ENCODE data around the gene PRKCE.

Gene PRKCE

GRCh38 chr2:45622336-45623075 lies 29.0 kb upstream of the PRKCE start:
- H3K27ac Mint-ChIP-seq = no peak overlapping the region
- no peak overlapping the region for H3K4me3 Mint-ChIP-seq
- no peak for DNase-seq (ENCODE audit: low spot score)
- peaks cover 9% of the 10 kb centered on the region for H3K27me3 Mint-ChIP-seq (ENCODE audit: low read depth)
- peaks cover 16% of the 10 kb centered on the region for H3K4me1 Mint-ChIP-seq (ENCODE audit: low read depth)
- no peaks in the 10 kb centered on the region for H3K36me3 Mint-ChIP-seq (ENCODE audit: low read depth)
- no peaks in the 10 kb centered on the region for H3K9me3 Mint-ChIP-seq

DNA sequence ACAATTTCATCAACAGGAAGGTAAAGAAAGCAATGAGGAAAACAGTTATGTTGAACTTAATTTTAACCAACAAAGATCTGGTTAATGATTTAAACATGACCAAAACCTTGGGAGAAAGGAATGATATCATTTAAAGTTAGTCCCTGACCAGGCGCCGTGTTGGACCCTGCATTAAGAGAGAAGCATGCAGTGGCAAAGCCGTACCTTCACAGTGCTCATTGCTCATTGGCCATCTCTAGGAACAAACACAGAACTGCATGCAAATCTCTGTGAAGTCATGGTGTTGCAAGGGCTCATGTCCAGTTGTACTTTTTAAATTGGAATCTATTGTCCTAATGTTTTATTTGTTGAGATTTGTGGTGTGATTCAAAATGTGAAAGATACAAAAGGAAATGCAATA lies 28.4 kb upstream of the PRKCE start:
- DNase-seq (ENCODE audit: low spot score) = no peak
- Mint-ChIP-seq H3K36me3 (ENCODE audit: low read depth) (no peaks in the 10 kb centered on the region), H3K9me3 (no peaks in the 10 kb centered on the region), H3K27ac (no peak overlapping the region), H3K4me3 (no peak overlapping the region), H3K27me3 (ENCODE audit: low read depth) (peaks cover 9% of the 10 kb centered on the region), H3K4me1 (ENCODE audit: low read depth) (peaks cover 16% of the 10 kb centered on the region)

DNA sequence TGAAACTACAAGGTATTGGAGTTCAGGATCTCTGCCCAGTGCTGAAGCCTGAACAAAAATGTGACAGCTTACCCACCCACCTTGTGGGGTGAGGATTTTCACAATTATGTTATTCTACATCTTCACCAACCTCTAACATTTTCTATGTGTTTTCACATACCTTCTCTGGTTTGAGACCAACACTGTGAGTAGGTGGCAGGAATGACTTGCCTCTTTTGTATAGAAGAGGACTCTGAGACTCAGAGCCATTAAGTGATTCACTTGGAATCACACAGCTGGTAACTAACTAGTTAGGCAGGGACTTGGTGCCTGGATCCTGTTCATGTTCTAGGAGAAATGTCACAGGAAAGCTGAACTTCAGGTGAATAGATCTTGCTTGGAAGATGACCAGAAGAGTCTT lies 25.7 kb upstream of the PRKCE start:
- no peak overlapping the region for H3K4me3 Mint-ChIP-seq
- no peaks in the 10 kb centered on the region for H3K9me3 Mint-ChIP-seq
- H3K36me3 Mint-ChIP-seq (ENCODE audit: low read depth) = no peaks in the 10 kb centered on the region
- peaks cover 16% of the 10 kb centered on the region for H3K4me1 Mint-ChIP-seq (ENCODE audit: low read depth)
- DNase-seq (ENCODE audit: low spot score) = no peak
- H3K27ac Mint-ChIP-seq = no peak overlapping the region
- H3K27me3 Mint-ChIP-seq (ENCODE audit: low read depth) = peaks cover 27% of the 10 kb centered on the region

GRCh38 chr2:45626387-45627221 lies 24.9 kb upstream of the PRKCE start:
- H3K4me3 Mint-ChIP-seq = no peak overlapping the region
- H3K27me3 Mint-ChIP-seq (ENCODE audit: low read depth) = peaks cover 34% of the 10 kb centered on the region
- no peak overlapping the region for H3K27ac Mint-ChIP-seq
- DNase-seq (ENCODE audit: low spot score) = no peak
- no peaks in the 10 kb centered on the region for H3K36me3 Mint-ChIP-seq (ENCODE audit: low read depth)
- no peaks in the 10 kb centered on the region for H3K9me3 Mint-ChIP-seq
- peaks cover 16% of the 10 kb centered on the region for H3K4me1 Mint-ChIP-seq (ENCODE audit: low read depth)

DNA sequence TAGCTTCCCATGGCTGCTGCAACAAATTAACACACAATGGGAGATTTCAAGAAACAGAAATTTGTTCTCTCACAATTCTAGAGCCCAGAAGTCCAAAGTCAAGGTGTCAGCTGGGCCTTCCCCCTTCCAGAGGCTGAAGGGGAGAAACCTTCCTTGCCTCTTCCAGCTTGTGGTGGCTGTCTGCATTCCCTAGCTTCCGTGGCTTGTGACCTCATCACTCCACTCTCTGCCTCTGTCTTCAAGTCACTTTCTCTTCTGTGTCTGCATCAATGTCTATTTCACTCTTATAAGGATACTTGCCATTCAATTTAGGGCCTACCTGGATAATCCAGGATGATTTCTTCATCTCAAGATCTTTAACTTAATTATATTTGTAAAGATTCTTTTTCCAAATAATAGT lies 23.6 kb upstream of the PRKCE start:
- Mint-ChIP-seq H3K4me3 (no peak overlapping the region), H3K27me3 (ENCODE audit: low read depth) (peaks cover 43% of the 10 kb centered on the region)
- no peak for DNase-seq (ENCODE audit: low spot score)

DNA sequence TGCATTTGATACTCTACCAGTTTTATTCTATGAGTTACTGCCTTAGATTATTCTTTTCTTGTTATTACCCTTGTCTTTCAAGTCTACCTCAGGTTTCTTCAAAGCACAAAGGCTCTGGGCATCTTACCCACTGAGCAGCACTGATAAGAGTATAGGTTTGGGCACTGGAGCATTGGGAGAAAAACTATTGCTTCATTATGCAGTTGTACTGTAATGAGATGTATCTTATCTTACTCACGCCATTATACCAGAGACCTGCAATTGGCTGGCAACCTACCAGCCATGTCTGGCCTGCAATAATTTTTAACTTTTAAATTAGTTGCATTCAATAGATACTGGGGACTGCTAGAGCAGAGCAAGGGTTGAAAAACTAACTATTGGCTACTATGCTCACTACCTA lies 21.5 kb upstream of the PRKCE start:
- H3K4me1 Mint-ChIP-seq (ENCODE audit: low read depth) = peaks cover 3% of the 10 kb centered on the region
- H3K36me3 Mint-ChIP-seq (ENCODE audit: low read depth) = no peaks in the 10 kb centered on the region
- H3K4me3 Mint-ChIP-seq = no peak overlapping the region
- H3K27ac Mint-ChIP-seq = no peak overlapping the region
- no peak for DNase-seq (ENCODE audit: low spot score)
- peaks cover 56% of the 10 kb centered on the region for H3K27me3 Mint-ChIP-seq (ENCODE audit: low read depth)
- H3K9me3 Mint-ChIP-seq = no peaks in the 10 kb centered on the region

More for the DNA sequence above, 23.6 kb upstream of the PRKCE start:
- H3K27ac Mint-ChIP-seq = no peak overlapping the region
- H3K36me3 Mint-ChIP-seq (ENCODE audit: low read depth) = no peaks in the 10 kb centered on the region
- peaks cover 6% of the 10 kb centered on the region for H3K4me1 Mint-ChIP-seq (ENCODE audit: low read depth)
- no peaks in the 10 kb centered on the region for H3K9me3 Mint-ChIP-seq

GRCh38 chr2:45631319-45631718 lies 20.2 kb upstream of the PRKCE start:
- no peaks in the 10 kb centered on the region for H3K9me3 Mint-ChIP-seq
- peaks cover 59% of the 10 kb centered on the region for H3K27me3 Mint-ChIP-seq (ENCODE audit: low read depth)
- DNase-seq (ENCODE audit: low spot score) = no peak
- no peak overlapping the region for H3K27ac Mint-ChIP-seq
- H3K36me3 Mint-ChIP-seq (ENCODE audit: low read depth) = no peaks in the 10 kb centered on the region
- H3K4me3 Mint-ChIP-seq = no peak overlapping the region
- no peaks in the 10 kb centered on the region for H3K4me1 Mint-ChIP-seq (ENCODE audit: low read depth)

GRCh38 chr2:45631955-45632354 lies 19.5 kb upstream of the PRKCE start:
- no peaks in the 10 kb centered on the region for H3K9me3 Mint-ChIP-seq
- H3K4me1 Mint-ChIP-seq (ENCODE audit: low read depth) = no peaks in the 10 kb centered on the region
- no peak overlapping the region for H3K27ac Mint-ChIP-seq
- no peak for DNase-seq (ENCODE audit: low spot score)
- H3K36me3 Mint-ChIP-seq (ENCODE audit: low read depth) = no peaks in the 10 kb centered on the region
- H3K27me3 Mint-ChIP-seq (ENCODE audit: low read depth) = peaks cover 59% of the 10 kb centered on the region
- H3K4me3 Mint-ChIP-seq = no peak overlapping the region

DNA sequence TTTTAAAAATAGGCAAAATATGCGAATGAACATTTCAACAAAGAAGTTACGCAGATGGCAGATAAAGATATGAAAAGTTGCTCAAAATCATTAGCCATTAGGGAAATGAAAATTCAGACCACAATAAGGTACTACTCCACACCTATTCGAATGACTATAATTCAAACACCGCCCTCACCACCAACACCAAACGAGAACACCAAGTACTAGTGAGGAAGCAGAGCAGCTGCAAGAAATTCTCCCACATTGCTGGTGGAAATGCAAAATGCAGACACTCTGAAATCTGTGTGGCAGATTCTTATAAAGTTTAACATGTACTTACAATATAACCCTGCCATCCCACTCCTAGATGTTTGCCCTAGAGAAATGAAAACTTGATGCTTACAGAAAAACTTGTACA lies 17.3 kb upstream of the PRKCE start:
- Mint-ChIP-seq H3K9me3 (no peaks in the 10 kb centered on the region), H3K27ac (no peak overlapping the region), H3K4me1 (ENCODE audit: low read depth) (peaks cover 6% of the 10 kb centered on the region), H3K36me3 (ENCODE audit: low read depth) (no peaks in the 10 kb centered on the region), H3K27me3 (ENCODE audit: low read depth) (peaks cover 54% of the 10 kb centered on the region), H3K4me3 (no peak overlapping the region)
- DNase-seq (ENCODE audit: low spot score) = no peak

DNA sequence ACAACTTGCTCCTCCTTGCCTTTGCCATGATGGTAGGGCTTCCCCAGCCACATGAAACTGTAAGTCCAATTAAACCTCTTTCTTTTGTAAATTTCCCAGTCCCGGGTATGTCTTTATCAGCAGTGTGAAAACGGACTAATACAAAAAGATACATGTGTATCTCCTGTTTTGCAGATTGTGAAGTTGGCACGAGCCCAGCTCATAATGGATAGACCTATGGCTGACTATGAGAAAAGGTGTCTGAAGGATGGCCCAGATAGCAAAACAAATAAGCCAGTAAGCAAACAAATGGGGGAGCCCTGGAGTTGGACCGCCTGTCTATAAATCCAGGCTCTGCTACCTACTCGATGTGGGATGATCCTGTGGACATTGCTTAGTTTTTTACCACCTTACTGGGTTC lies 15.5 kb upstream of the PRKCE start:
- no peaks in the 10 kb centered on the region for H3K9me3 Mint-ChIP-seq
- peaks cover 45% of the 10 kb centered on the region for H3K27me3 Mint-ChIP-seq (ENCODE audit: low read depth)
- no peak overlapping the region for H3K27ac Mint-ChIP-seq

GRCh38 chr2:45637440-45637839 lies 14.0 kb upstream of the PRKCE start:
- Mint-ChIP-seq H3K27ac (no peak overlapping the region), H3K4me3 (no peak overlapping the region), H3K4me1 (ENCODE audit: low read depth) (peaks cover 13% of the 10 kb centered on the region), H3K9me3 (no peaks in the 10 kb centered on the region), H3K36me3 (ENCODE audit: low read depth) (no peaks in the 10 kb centered on the region), H3K27me3 (ENCODE audit: low read depth) (peaks cover 42% of the 10 kb centered on the region)
- no peak for DNase-seq (ENCODE audit: low spot score)

More for the DNA sequence above, 15.5 kb upstream of the PRKCE start:
- H3K4me1 Mint-ChIP-seq (ENCODE audit: low read depth) = peaks cover 10% of the 10 kb centered on the region
- DNase-seq (ENCODE audit: low spot score) = no peak
- no peak overlapping the region for H3K4me3 Mint-ChIP-seq
- no peaks in the 10 kb centered on the region for H3K36me3 Mint-ChIP-seq (ENCODE audit: low read depth)

DNA sequence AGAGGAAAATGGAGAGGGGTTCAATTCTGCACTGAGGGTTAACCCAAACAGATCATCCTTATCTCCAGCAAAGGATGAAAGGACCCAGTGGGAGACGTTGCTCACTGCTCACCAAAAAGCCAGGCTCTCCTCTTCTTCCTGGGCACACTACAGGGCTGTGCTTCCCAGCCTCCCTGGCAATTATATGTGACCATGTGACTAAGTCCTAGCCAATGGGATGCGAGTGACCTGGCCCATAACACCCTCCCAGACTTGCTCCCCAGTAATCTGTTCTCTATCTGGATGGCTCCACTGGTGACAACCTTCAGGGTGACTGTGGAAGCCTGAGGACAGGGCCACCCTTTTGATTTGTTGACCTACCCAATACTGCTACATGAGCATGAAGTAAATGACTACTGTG lies 10.9 kb upstream of the PRKCE start:
- Mint-ChIP-seq H3K27ac (no peak overlapping the region), H3K27me3 (ENCODE audit: low read depth) (peaks cover 35% of the 10 kb centered on the region), H3K4me3 (no peak overlapping the region), H3K9me3 (no peaks in the 10 kb centered on the region), H3K4me1 (ENCODE audit: low read depth) (peaks cover 21% of the 10 kb centered on the region), H3K36me3 (ENCODE audit: low read depth) (no peaks in the 10 kb centered on the region)
- no peak for DNase-seq (ENCODE audit: low spot score)

- Mint-ChIP-seq H3K9me3 (peaks cover 3% of the 10 kb centered on the region), H3K36me3 (ENCODE audit: low read depth) (no peaks in the 10 kb centered on the region), H3K4me1 (ENCODE audit: low read depth) (peaks cover 21% of the 10 kb centered on the region), H3K27ac (no peak overlapping the region), H3K4me3 (peak overlapping the region; percentile 75), H3K27me3 (ENCODE audit: low read depth) (peaks cover 37% of the 10 kb centered on the region)
- no peak for DNase-seq (ENCODE audit: low spot score)
Measured at GRCh38 chr2:45643095-45643494, 8.4 kb upstream of the PRKCE start.
